GM10266 (cell line): Measurements from ENCODE around the gene LRRTM4.

Source experiments
- DNase-seq: peaks from one replicate; pipeline ENCODE4 v3.0.0; 2012; ENCODE audit errors: extremely low spot score
- TF ChIP-seq, protein P1 (sequence below): IDR thresholded peaks from 2 replicates; pipeline ENCODE4 v1.5.1; 2012; ENCODE audit warnings: mild to moderate bottlenecking, low read depth; ENCODE audit not compliant: control insufficient read depth, insufficient read depth; ENCODE audit errors: missing control alignments

The LRRTM4 gene

DNA sequence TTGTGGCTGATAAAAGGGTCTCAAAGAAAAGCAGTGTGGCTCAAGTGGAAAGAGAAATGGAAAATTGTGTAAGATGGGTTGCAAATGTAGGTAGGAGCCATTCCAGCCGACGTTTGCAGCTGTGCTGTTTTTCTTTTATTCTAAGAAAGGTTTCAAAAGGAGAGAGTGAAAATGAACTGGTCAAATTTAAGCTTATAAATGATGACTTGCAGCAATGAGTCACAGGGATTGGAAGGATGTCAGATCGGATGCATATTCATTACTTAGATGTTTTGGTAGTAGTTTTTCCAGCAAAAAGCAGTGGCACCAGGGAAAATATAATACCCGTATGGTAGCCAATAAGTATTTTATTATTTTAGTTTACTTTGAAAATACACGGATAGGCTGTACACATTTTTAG, 79.1 kb downstream of the LRRTM4 start:
- DNase-seq: no peak

DNA sequence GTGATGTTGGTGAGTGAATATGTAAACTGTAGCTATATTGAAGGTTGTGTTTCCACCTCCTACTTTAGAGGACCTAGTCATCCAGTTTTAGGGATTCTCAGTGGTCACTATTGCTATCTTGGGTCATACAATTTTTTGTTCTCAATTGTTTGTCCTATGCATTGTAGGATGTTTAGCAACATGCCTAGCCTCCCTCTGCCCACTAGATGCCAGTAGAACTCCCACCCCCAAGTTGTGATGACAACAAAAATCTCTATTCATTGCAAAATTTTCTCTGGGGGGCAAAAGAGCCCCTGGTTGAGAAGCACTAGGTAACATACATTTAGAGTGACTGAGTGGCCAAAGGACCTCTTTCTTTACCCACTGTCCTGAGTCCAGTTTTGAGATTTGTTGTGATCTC, 87.3 kb downstream of the LRRTM4 start:
- no peak for DNase-seq

More for the DNA sequence above, 79.1 kb downstream of the LRRTM4 start:
- TF ChIP-seq, protein P1, sequence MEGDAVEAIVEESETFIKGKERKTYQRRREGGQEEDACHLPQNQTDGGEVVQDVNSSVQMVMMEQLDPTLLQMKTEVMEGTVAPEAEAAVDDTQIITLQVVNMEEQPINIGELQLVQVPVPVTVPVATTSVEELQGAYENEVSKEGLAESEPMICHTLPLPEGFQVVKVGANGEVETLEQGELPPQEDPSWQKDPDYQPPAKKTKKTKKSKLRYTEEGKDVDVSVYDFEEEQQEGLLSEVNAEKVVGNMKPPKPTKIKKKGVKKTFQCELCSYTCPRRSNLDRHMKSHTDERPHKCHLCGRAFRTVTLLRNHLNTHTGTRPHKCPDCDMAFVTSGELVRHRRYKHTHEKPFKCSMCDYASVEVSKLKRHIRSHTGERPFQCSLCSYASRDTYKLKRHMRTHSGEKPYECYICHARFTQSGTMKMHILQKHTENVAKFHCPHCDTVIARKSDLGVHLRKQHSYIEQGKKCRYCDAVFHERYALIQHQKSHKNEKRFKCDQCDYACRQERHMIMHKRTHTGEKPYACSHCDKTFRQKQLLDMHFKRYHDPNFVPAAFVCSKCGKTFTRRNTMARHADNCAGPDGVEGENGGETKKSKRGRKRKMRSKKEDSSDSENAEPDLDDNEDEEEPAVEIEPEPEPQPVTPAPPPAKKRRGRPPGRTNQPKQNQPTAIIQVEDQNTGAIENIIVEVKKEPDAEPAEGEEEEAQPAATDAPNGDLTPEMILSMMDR: no peak

DNA sequence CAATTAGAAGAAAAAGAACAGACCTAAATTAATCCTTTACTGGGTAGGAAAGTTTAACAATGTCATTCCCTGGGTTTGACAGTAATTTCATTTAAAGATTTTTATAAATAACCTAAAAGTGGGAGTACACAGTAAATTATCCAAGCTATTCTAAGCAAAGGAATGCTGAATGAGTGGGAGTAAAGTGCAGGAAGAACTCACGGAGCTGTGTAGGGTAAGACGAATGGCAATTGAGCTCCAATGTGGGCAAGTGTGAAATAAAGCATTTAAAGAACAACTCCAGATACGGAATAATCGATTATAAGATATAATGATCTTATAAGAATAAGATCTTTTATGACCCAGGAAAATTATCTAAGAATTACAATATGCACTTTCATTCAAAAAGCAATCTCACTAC, 93.2 kb downstream of the LRRTM4 start:
- TF ChIP-seq, protein P1: no peak
- DNase-seq: no peak

More for the DNA sequence above, 87.3 kb downstream of the LRRTM4 start:
- TF ChIP-seq, protein P1: no peak

DNA sequence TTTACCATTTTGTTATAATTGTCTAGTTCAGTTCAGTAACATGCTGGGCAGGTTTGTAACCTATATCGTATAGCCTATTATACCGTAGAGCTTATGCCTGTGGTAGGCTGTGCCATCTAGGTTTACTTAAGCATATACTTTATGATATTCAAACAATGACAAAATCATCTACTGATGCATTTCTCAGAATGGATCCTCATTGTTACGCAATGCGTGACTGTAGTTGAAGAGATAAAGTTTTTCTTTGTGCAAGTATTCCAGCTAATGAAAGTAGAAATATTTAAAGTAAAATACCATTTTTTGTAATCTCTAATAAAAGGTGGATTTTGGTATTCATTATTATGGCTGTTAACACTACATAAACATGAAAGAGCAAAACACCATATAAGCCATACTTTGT, 100.2 kb downstream of the LRRTM4 start:
- TF ChIP-seq, protein P1: no peak
- DNase-seq: no peak

DNA sequence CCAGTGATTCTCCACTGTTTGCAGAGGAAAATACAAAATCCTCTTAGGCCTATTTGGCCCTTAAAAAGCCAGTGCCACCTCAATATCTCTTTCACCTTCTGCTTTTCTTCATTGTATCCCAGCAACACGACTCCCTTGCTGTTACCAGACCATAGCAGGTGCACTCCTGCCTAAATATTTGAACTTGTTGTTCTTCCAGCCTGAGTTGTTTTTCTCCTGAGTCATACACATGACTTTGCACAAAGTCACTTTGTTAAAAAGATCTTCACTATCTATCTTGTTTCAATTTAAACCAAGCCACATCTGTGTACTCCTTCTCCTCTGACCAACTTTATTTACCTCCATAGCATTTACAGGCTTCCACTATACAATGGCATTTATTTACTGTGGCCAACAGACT, 103.6 kb downstream of the LRRTM4 start:
- TF ChIP-seq, protein P1: no peak
- no peak for DNase-seq

DNA sequence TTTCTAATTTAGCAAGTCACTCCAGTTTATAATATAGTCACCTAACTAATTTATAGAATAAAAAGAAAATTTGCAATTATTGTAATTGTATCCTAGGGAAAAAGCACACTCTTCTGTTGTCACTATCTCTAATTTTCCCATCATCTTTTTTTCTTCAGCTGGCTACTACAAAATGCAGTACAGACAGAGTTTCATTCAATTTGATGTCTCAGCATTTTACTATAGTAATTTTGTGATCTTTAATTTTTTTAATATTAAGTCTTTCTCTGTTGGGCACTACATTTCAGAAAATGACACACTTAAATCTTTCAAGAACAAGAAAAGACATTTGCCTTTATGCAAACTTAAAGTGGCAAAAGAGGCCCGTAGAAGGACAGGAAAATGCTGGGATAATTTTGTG, 118.0 kb downstream of the LRRTM4 start:
- TF ChIP-seq, protein P1: no peak
- DNase-seq: no peak

DNA sequence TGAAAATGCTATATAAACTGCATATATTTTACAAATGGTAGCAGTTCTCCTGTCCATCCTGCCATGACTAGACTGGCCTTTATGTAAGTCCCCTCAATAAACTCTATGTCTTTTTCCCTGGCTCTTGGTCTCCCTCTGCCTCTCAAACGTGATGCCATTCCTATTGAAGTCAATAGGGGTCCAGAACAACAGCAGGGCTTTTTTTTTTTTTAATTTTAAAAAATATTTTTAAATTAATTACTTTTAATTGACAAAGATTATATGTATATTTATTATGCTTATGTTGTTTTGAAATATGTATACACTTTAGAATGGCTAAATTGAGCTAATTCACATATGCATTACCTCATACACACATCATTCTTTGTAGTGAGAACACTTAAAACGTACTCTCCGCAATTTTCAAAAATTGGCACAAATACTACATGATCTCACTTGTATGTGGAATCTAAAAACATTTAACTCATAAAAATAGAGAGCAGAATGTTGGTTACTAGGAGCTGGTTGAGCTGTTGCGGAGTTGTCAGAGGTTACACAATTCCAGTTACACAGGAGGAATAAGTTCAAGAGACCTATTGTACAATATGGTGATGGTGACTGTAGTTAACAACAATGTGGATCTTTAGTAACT, 123.1 kb downstream of the LRRTM4 start:
- no peak for DNase-seq
- TF ChIP-seq, protein P1: no peak
